Neural cell (in vitro differentiated cells): Measurements from ENCODE around the gene F13A1. TPM values are rescaled to one million over a fixed set of nuclear protein-coding genes. Genes with fewer than 3 reads are reported as not detected.

Experiments used
- H2AFZ ChIP-seq: fragments of 200-600, 300-800 bp; sonication (generic), shearing (Covaris generic); 2 replicates; pipeline ENCODE4 v1.6.0; 2014; ENCODE audit warnings: low read depth, mild to moderate bottlenecking, antibody characterized with exemption, low read length, moderate library complexity
- H3F3A ChIP-seq: fragments of 200-600 bp; shearing (Covaris generic); 2 replicates; pipeline ENCODE4 v1.6.1; 2016; ENCODE audit warnings: mild to moderate bottlenecking, moderate library complexity, mixed read lengths, antibody characterized with exemption, low read length; ENCODE audit not compliant: insufficient read depth, poor library complexity, severe bottlenecking
- H3K27ac ChIP-seq: fragments of 200-600, 300-800 bp; sonication (generic), shearing (Covaris generic); 2 replicates; pipeline ENCODE4 v1.5.1; 2014; ENCODE audit warnings: mild to moderate bottlenecking, low read length, moderate library complexity
- H3K27me3 ChIP-seq: fragments of 300-800, 200-600 bp; sonication (generic), shearing (Covaris generic); 2 replicates; pipeline ENCODE4 v1.6.0; 2014; ENCODE audit warnings: mild to moderate bottlenecking, low read depth, low read length, moderate library complexity; ENCODE audit not compliant: insufficient read depth
- H3K36me3 ChIP-seq: fragments of 300-800, 200-600 bp; sonication (generic), shearing (Covaris generic); 2 replicates; pipeline ENCODE4 v1.5.1; 2014; ENCODE audit warnings: mild to moderate bottlenecking, antibody characterized with exemption, low read length, moderate library complexity; ENCODE audit not compliant: insufficient read depth
- H3K4me2 ChIP-seq: fragments of 300-800, 200-600 bp; sonication (generic), shearing (Covaris generic); 2 replicates; pipeline ENCODE4 v1.6.0; 2014; ENCODE audit warnings: mild to moderate bottlenecking, low read length
- H3K4me3 ChIP-seq: fragments of 300-800, 200-600 bp; sonication (generic), shearing (Covaris generic); 2 replicates; pipeline ENCODE4 v1.5.1; 2014; ENCODE audit warnings: mild to moderate bottlenecking, low read length, moderate library complexity
- H3K79me2 ChIP-seq: fragments of 200-600 bp; shearing (Covaris generic); replicated peaks from 2 replicates; pipeline ENCODE4 v1.6.0; 2014; ENCODE audit warnings: mild to moderate bottlenecking, low read length, moderate library complexity; ENCODE audit not compliant: insufficient read depth
- H3K9ac ChIP-seq: fragments of 300-800, 200-600 bp; sonication (generic), shearing (Covaris generic); 2 replicates; pipeline ENCODE4 v1.6.1; 2016; ENCODE audit warnings: mild to moderate bottlenecking, low read length, mixed read lengths
- H3K9me2 ChIP-seq: fragments of 200-600 bp; shearing (Covaris generic); 2 replicates; pipeline ENCODE4 v1.6.1; 2016; ENCODE audit warnings: mild to moderate bottlenecking, low read length, mixed read lengths; ENCODE audit not compliant: insufficient read depth
- H3K9me3 ChIP-seq: fragments of 200-600, 300-800 bp; sonication (generic), shearing (Covaris generic); 2 replicates; pipeline ENCODE4 v1.6.1; 2016; ENCODE audit warnings: mild to moderate bottlenecking, mixed run types, low read length, moderate library complexity, mixed read lengths
- H4K20me1 ChIP-seq: fragments of 200-600 bp; shearing (Covaris generic); 2 replicates; pipeline ENCODE4 v1.6.1; 2016; ENCODE audit warnings: mild to moderate bottlenecking, mixed run types; ENCODE audit not compliant: insufficient read depth
- CTCF ChIP-seq: fragments of 450-650 bp; IDR thresholded peaks from 2 replicates; pipeline ENCODE4 v1.5.1; 2014; ENCODE audit warnings: antibody characterized with exemption, mild to moderate bottlenecking, moderate library complexity; ENCODE audit not compliant: poor library complexity, severe bottlenecking
- EP300 ChIP-seq: fragments of 450-650 bp; conservative IDR thresholded peaks from 2 replicates; pipeline ENCODE4 v1.6.1; 2014; ENCODE audit warnings: antibody characterized with exemption, mild to moderate bottlenecking, moderate library complexity; ENCODE audit not compliant: poor library complexity, severe bottlenecking
- EZH2 ChIP-seq: fragments of 200-600, 300-800 bp; shearing (Covaris generic), sonication (generic); IDR thresholded peaks from 2 replicates; pipeline ENCODE4 v1.6.1; 2014; ENCODE audit warnings: antibody characterized with exemption, low read length, borderline replicate concordance, mild to moderate bottlenecking; ENCODE audit not compliant: insufficient read depth, poor library complexity, severe bottlenecking
- MXI1 ChIP-seq: fragments of 450-650 bp; conservative IDR thresholded peaks from 2 replicates; pipeline ENCODE4 v1.6.1; 2014; ENCODE audit warnings: antibody characterized with exemption, mild to moderate bottlenecking; ENCODE audit not compliant: poor library complexity, severe bottlenecking
- POLR2AphosphoS5 ChIP-seq: IDR thresholded peaks from 2 replicates; pipeline ENCODE4 v1.6.1; 2012
- RAD21 ChIP-seq: fragments of 450-650 bp; conservative IDR thresholded peaks from 2 replicates; pipeline ENCODE4 v1.6.1; 2014; ENCODE audit warnings: antibody characterized with exemption, mild to moderate bottlenecking, moderate library complexity
- REST ChIP-seq: IDR thresholded peaks from 2 replicates; pipeline ENCODE4 v1.6.1; 2012; ENCODE audit warnings: borderline replicate concordance
- SMC3 ChIP-seq: fragments of 450-650 bp; conservative IDR thresholded peaks from 2 replicates; pipeline ENCODE4 v1.6.1; 2014; ENCODE audit warnings: antibody characterized with exemption, mild to moderate bottlenecking, moderate library complexity; ENCODE audit not compliant: poor library complexity
- TAF1 ChIP-seq: IDR thresholded peaks from 2 replicates; pipeline ENCODE4 v1.6.1; 2012; ENCODE audit warnings: low read depth
- polyA minus RNA-seq: library from RNA; depleted of rRNA, polyadenylated mRNA; stranded (reverse); fragments of >200 nt; gene quantifications from 2 replicates; pipeline ENCODE4 v1.2.3, GENCODE V29; 2014
- polyA plus RNA-seq: library from polyadenylated mRNA; depleted of rRNA; stranded (reverse); fragments of >200 nt; gene quantifications from 2 replicates; pipeline ENCODE4 v1.2.3, GENCODE V29; 2014

F13A1 gene
- polyA plus RNA-seq: not detected in 2 replicates
- polyA minus RNA-seq: not detected in 2 replicates

- H3K79me2 ChIP-seq: no peaks in the 10 kb centered on the region
- no peaks in the 10 kb centered on the region for H3K36me3 ChIP-seq
- H3K9me3 ChIP-seq: no peaks in the 10 kb centered on the region
- H2AFZ ChIP-seq: no peak within 1 kb of the TSS
- TF ChIP-seq EZH2 (no peak), REST (no peak), MXI1 (no peak), RAD21 (no peak), SMC3 (no peak), TAF1 (no peak), EP300 (no peak), CTCF (no peak), POLR2AphosphoS5 (no peak)
- H3K9me2 ChIP-seq: no peaks in the 10 kb centered on the region
- no peaks in the 10 kb centered on the region for H3F3A ChIP-seq
- H3K27me3 ChIP-seq: peaks cover 24% of the 10 kb centered on the region
- H3K4me2 ChIP-seq: no peak within 1 kb of the TSS
- H3K27ac ChIP-seq: no peak within 1 kb of the TSS
- no peak within 1 kb of the TSS for H3K4me3 ChIP-seq
- H4K20me1 ChIP-seq: no peaks in the 10 kb centered on the region
- H3K9ac ChIP-seq: no peak within 1 kb of the TSS
Observed at GRCh38 chr6:6319952-6320811, at the start of gene F13A1. Gene F13A1, minus strand, starts transcription at chr6:6320662. Its CDS starts 1,998 bp downstream, at chr6:6318664.

- H3K36me3 ChIP-seq: no peaks in the 10 kb centered on the region
- no peak overlapping the region for H3K4me3 ChIP-seq
- H3K27me3 ChIP-seq: no peaks in the 10 kb centered on the region
- no peak overlapping the region for H3K4me2 ChIP-seq
- no peaks in the 10 kb centered on the region for H3F3A ChIP-seq
- no peaks in the 10 kb centered on the region for H4K20me1 ChIP-seq
- no peak for TF ChIP-seq CTCF
- TF ChIP-seq TAF1: no peak
- TF ChIP-seq RAD21: no peak
- no peak for TF ChIP-seq POLR2AphosphoS5
- TF ChIP-seq EP300: no peak
- no peak for TF ChIP-seq EZH2
- TF ChIP-seq MXI1: no peak
- H2AFZ ChIP-seq: no peak overlapping the region
- H3K9ac ChIP-seq: no peak overlapping the region
- no peaks in the 10 kb centered on the region for H3K9me3 ChIP-seq
- no peaks in the 10 kb centered on the region for H3K9me2 ChIP-seq
- H3K79me2 ChIP-seq: no peaks in the 10 kb centered on the region
- H3K27ac ChIP-seq: no peak overlapping the region
Observed at GRCh38 chr6:6368684-6369052, 48.2 kb upstream of the F13A1 start.
